OCI-LY7 (cell line): ENCODE results near the gene OSBPL6.

Experiments used
- EZH2phosphoT487 ChIP-seq: fragments of 200-600 bp; sonication (generic); IDR thresholded peaks from 2 replicates; pipeline ENCODE4 v1.6.1; 2018; ENCODE audit warnings: low read depth, borderline replicate concordance, mild to moderate bottlenecking, mixed run types, antibody characterized with exemption, low read length, moderate library complexity, mixed read lengths
- TF ChIP-seq, protein P1 (sequence below): fragments of 200-600 bp; sonication (generic); conservative IDR thresholded peaks from 2 replicates; pipeline ENCODE4 v1.5.1; 2014; ENCODE audit warnings: mild to moderate bottlenecking, antibody characterized with exemption, low read length, moderate library complexity, mixed read lengths

DNA sequence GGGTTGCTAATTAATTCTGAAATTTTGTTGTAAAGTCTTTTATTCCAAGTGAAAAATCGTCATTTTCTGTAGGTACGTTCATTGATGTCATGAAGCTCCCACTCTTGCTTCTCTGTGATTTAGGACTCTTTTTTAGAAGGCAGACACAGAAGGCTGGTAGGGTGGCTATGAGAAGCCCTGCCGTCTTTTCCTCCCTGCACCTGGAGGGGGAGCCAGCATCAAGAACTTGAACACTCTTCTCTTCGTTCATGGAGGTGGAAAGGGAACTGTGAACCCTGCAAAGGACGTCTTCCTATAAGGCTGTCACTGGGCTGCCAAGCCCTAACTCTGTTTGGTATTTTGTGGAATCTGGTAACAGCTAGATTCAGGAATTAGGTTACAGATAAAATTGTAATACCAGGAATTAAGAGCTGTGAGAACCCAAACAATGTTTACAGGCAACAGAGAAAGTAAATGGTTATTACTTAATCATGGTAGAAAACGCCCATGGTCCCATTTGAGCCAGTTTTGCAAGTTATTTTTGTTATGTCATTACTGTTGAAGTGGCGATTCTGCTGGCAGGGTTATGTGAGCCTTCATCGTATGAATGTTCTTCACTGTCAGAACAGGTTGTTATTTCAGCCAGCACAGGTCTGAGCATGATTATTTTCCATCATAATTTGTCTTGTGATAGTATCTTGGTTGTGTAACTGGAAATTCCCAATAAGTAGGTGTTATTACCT lies 112.2 kb downstream of the OSBPL6 start:
- TF ChIP-seq, protein P1, sequence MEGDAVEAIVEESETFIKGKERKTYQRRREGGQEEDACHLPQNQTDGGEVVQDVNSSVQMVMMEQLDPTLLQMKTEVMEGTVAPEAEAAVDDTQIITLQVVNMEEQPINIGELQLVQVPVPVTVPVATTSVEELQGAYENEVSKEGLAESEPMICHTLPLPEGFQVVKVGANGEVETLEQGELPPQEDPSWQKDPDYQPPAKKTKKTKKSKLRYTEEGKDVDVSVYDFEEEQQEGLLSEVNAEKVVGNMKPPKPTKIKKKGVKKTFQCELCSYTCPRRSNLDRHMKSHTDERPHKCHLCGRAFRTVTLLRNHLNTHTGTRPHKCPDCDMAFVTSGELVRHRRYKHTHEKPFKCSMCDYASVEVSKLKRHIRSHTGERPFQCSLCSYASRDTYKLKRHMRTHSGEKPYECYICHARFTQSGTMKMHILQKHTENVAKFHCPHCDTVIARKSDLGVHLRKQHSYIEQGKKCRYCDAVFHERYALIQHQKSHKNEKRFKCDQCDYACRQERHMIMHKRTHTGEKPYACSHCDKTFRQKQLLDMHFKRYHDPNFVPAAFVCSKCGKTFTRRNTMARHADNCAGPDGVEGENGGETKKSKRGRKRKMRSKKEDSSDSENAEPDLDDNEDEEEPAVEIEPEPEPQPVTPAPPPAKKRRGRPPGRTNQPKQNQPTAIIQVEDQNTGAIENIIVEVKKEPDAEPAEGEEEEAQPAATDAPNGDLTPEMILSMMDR, result peak; percentile 76
- no peak for TF ChIP-seq EZH2phosphoT487
